HUES6 (cell line): ENCODE measurements around the gene CFAP68.

Source experiments
- H3K27ac ChIP-seq: 2 replicates; pipeline ENCODE4 v1.7.0; 2013; ENCODE audit warnings: low read depth, mild to moderate bottlenecking, low read length, inconsistent platforms
- H3K27me3 ChIP-seq: 2 replicates; pipeline ENCODE4 v1.6.1; 2013; ENCODE audit warnings: low read length; ENCODE audit not compliant: control insufficient read depth, insufficient read depth
- H3K36me3 ChIP-seq: 2 replicates; pipeline ENCODE4 v1.6.1; 2013; ENCODE audit warnings: low read length; ENCODE audit not compliant: control insufficient read depth, insufficient read depth
- H3K4me1 ChIP-seq: 2 replicates; pipeline ENCODE4 v1.6.1; 2013; ENCODE audit warnings: low read length; ENCODE audit not compliant: control insufficient read depth, insufficient read depth
- H3K4me3 ChIP-seq: 2 replicates; pipeline ENCODE4 v1.5.1; 2013; ENCODE audit warnings: low read depth, low read length
- H3K9ac ChIP-seq: one replicate; pipeline ENCODE4 v1.6.1; 2013; ENCODE audit warnings: mild to moderate bottlenecking, low read length
- H3K9me3 ChIP-seq: 2 replicates; pipeline ENCODE4 v1.6.1; 2013; ENCODE audit warnings: low read depth, low read length; ENCODE audit not compliant: control insufficient read depth, insufficient read depth

CFAP68 gene

DNA sequence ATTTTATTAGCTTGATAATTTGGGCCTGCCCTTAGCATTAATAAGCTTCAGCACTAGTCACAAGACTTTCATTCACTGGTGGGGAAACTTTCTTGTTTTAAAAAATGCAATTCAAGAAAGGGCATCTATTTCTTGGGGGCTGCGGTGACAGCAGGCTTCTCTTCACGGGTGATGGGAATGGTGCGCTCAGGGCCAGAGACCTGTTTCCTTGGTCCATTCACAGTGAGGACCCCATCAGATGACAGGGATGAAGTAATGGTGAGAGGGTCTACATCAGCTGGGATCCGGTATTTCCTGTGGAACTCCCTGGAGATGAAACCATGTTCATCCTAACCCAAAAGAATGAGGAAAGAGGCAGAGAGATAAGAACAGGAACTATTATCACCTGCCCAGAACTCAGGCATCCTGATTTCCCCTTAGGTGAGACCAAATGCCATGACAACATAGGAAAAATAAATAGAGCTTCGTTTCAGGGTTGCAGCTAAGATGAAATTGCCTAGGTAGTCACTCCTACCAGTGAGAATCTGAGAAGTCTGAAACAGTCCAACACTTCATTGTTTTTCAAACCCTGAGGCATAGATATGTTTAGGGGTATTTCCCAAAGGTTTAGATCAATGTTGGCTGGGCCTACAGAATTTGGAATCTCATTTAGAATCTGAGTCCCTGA is 29.4 kb downstream of the CFAP68 start:
- Histone ChIP-seq H3K9me3 (no peaks in the 10 kb centered on the region), H3K9ac (no peak overlapping the region), H3K36me3 (no peaks in the 10 kb centered on the region), H3K4me3 (no peak overlapping the region), H3K4me1 (peaks cover 21% of the 10 kb centered on the region), H3K27me3 (no peaks in the 10 kb centered on the region), H3K27ac (no peak overlapping the region)

DNA sequence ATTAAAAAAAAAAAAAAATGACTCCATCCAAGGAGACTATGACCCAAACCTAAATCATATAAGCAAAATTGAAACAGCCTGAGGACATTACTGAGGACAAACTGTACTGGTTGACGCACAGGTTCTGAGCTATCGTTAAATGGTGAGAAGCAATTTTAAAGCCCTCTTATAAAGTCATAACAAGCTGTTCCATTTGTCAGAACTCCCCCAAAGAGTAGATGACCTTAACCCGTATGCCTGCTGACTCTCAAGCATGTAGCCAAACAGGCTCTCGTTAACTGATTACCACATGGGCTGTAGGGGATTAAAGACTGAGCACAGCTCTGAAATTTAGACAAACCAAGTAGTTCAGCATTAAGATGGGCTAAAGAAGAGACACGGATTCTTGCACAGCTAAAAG is 30.0 kb downstream of the CFAP68 start:
- Histone ChIP-seq H3K36me3 (no peaks in the 10 kb centered on the region), H3K9me3 (no peaks in the 10 kb centered on the region), H3K27ac (no peak overlapping the region), H3K27me3 (no peaks in the 10 kb centered on the region), H3K4me3 (no peak overlapping the region), H3K4me1 (peaks cover 21% of the 10 kb centered on the region), H3K9ac (no peak overlapping the region)

DNA sequence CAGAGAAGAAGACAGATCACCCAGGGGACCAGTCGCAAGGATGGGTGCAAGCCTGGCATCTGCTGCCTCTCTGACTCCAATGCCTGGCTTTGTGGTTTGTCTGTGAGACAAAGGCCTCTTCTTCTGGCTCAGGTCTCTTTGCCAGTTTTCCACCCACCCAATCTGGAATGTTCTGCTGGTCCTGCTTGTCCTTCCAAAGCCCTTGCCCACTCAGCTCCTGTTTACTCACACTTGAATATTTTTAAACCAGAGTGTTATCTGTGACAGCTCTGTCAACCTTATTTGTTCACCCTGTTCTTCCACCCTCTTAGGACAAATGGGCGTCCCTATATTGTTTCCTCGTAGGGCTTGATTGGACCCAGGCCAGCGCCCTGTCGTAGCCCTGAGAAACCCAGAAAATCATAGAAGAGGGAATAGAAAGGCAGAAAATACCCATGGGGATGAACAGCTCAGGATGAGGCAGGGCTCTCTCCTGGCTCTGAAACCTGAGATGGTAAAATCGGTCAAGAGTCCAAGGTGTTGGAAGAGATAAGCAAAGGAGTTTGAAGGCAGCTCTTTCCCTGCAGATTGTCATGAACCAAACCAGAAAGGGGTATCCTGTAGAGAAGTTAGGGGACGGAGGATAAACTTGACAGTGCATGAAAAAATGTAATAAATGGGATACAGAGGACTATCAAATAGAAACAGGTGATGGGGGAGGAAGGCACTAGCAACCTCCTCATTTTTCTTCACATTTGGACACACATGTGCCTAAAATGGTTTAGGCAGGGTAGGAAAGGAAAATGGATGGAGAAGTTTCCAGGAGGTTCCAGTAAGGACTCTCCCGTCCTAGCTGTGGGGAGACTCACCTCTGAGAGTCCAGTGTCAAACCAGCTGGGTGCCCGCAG is 31.6 kb downstream of the CFAP68 start:
- Histone ChIP-seq H3K9ac (no peak overlapping the region), H3K9me3 (no peaks in the 10 kb centered on the region), H3K27me3 (no peaks in the 10 kb centered on the region), H3K4me3 (no peak overlapping the region), H3K4me1 (peaks cover 21% of the 10 kb centered on the region), H3K27ac (no peak overlapping the region), H3K36me3 (no peaks in the 10 kb centered on the region)

DNA sequence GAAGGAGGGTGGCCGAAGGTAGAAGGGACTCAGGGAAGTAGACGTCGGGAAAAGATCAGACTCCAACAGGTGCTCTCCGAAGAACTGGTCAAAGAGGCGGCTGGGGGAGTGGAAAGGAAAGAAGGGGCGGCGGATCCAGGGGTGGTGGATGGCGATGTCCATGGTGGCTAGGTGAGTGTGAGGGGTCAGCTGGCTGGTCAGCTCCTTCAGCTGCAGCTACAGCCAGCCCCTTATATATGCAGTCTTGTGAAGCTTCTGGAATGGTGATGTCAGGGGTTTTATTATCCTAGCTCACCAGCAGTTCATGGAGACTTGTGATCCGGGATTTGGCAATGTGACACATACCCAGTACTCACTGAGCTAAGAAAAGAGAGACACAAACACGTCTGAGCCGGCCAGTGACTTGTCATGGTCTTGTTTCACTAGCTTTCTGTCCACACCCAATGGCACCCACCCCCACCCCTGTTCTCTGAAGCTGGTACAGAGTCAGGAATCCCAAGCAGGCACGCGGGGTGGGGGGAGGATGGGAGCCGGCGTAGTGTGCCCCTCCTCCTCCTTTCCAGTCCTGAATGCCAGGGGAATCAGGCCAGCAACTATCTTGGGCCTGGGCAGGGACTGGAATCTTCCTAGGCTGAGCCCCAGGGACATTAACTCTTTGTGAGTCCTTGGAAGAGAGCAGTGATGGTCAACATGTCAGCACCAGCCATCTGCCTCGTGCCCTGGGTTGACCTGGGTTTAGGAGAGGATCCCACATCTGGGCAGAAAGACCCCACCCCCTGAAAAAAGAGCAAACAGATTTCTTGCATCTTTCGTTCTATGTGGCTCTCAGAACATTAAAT is 32.4 kb downstream of the CFAP68 start, which contains the start of gene CRYAB:
CRYAB (minus strand) TSS at position 208 of the 839 bp plus-strand sequence; CDS start at position 162, 46 bp downstream.
- H3K4me3 ChIP-seq, result no peak within 1 kb of the TSS
- no peaks in the 10 kb centered on the region for H3K9me3 ChIP-seq
- H3K36me3 ChIP-seq, result no peaks in the 10 kb centered on the region
- H3K4me1 ChIP-seq, result peaks cover 24% of the 10 kb centered on the region
- H3K27me3 ChIP-seq, result no peaks in the 10 kb centered on the region
- H3K9ac ChIP-seq, result no peak within 1 kb of the TSS
- H3K27ac ChIP-seq, result no peak within 1 kb of the TSS

DNA sequence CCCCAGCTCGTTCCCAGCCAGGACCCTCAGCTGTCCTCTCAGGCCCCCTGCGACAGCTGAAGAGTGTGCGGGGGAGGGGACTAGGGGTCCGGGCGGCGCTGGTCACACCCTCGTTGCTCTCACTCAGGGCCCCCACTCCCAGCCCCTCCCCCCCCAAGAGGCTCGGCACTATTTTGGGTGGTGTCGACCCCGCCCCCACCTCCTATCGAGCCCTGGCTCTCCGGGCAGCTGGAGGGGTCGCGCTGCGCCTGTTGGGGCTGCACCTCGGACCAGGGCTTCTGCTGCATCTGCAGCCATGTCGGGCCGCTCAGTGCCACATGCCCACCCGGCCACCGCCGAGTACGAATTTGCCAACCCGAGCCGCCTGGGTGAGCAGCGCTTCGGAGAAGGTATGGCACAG is 33.2 kb downstream of the CFAP68 start, which contains the start of gene HSPB2:
HSPB2 (plus strand) TSS at position 200 of the 400 bp plus-strand sequence; CDS start at position 296, 96 bp downstream.
- no peak within 1 kb of the TSS for H3K27ac ChIP-seq
- H3K36me3 ChIP-seq, result no peaks in the 10 kb centered on the region
- no peak within 1 kb of the TSS for H3K9ac ChIP-seq
- peaks cover 24% of the 10 kb centered on the region for H3K4me1 ChIP-seq
- H3K9me3 ChIP-seq, result no peaks in the 10 kb centered on the region
- H3K27me3 ChIP-seq, result no peaks in the 10 kb centered on the region
- no peak within 1 kb of the TSS for H3K4me3 ChIP-seq

DNA sequence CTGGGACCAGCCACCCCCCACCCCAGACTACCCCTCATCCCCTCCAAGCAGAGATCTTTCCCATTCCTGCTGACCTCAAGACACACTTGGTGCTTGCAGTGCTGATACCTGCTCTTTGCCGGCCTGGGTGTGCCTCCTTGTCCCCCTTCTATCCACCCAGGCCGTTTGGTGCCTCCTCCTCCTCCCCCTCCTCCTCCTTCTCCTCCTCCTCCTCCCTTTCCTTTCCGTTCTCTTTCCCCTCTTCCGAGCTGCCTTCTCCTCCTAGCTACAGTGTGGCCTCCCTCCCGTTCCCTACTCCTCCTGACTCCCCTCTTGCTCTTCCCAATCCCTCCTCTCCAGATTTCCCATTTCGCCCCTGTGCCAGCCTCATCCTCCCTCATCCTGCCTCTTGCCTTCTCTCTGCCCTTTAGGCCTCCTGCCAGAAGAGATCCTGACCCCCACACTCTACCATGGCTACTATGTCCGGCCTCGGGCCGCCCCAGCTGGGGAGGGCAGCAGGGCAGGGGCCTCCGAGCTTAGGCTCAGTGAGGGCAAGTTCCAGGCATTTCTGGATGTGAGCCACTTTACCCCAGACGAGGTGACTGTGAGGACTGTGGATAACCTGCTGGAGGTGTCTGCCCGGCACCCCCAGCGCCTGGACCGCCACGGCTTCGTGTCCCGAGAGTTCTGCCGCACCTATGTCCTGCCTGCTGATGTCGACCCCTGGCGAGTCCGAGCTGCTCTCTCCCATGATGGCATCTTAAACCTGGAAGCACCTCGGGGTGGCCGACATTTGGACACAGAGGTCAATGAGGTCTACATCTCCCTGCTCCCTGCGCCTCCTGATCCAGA is 33.9 kb downstream of the CFAP68 start:
- Histone ChIP-seq H3K27ac (no peak overlapping the region), H3K4me3 (no peak overlapping the region), H3K27me3 (no peaks in the 10 kb centered on the region), H3K9me3 (no peaks in the 10 kb centered on the region), H3K36me3 (no peaks in the 10 kb centered on the region), H3K9ac (no peak overlapping the region), H3K4me1 (peaks cover 24% of the 10 kb centered on the region)

DNA sequence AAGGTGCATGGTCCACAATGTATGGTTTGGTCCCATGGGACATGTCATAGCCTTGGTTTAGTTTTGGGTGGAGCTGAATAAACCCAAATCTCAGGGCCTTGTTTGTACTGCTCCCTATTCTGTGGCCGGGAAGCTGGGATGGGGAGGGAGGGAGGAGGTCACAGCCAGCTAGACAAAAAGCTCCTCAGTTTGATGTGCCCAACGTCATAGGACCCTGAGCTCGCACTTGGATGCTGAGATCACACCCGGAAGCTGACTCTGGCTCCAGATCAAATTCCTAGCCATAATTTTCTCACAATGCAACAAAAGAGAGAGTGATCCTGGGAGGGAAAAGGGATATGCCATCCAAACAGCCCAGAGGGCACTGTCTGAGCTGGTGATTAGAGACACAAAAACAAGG is 34.7 kb downstream of the CFAP68 start:
- Histone ChIP-seq H3K4me3 (no peak overlapping the region), H3K36me3 (no peaks in the 10 kb centered on the region), H3K4me1 (peaks cover 31% of the 10 kb centered on the region), H3K27ac (no peak overlapping the region), H3K9me3 (no peaks in the 10 kb centered on the region), H3K9ac (no peak overlapping the region), H3K27me3 (no peaks in the 10 kb centered on the region)

DNA sequence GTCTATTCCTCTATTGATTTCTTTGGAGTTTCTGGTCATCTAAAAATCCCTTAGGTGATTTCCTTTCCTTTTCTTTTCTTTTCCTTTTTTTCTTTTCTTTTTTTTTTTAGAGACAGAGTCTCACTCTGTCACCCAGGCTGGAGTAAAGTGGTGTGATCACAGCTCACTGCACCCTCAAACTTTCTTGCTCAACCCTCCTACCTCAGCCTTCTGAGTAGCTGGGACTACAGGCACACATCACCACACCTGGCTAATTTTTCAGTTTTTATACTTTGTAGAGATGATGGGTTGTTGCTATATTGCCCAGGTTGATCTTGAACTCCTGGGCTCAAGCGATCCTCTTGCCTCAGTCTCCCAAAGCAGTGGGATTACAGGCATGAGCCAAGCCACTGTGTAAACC is 37.4 kb downstream of the CFAP68 start:
- H3K4me3 ChIP-seq, result no peak overlapping the region
- H3K27me3 ChIP-seq, result no peaks in the 10 kb centered on the region
- H3K27ac ChIP-seq, result no peak overlapping the region
- no peaks in the 10 kb centered on the region for H3K36me3 ChIP-seq
- H3K9ac ChIP-seq, result no peak overlapping the region
- peaks cover 18% of the 10 kb centered on the region for H3K4me1 ChIP-seq
- no peaks in the 10 kb centered on the region for H3K9me3 ChIP-seq

DNA sequence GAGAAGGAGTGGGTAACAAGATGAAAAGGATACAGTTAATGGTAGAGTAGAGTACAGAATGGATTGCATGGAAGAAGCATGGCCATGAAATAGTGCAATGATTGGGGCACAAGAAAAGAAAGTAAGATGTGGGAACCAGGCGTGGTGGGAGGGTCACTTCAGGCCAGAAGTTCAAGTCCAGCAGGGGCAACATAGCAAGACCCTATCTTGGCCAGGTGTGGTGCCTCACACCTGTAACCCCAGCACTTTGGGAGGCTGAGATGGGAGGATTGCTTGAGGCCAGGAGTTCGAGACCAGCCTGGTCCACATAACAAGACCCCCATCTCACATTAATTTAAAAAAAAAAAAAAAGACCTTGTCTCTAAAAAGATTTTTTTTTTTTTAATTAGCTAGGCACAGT is 38.0 kb downstream of the CFAP68 start:
- Histone ChIP-seq H3K27ac (no peak overlapping the region), H3K27me3 (no peaks in the 10 kb centered on the region), H3K36me3 (no peaks in the 10 kb centered on the region), H3K9ac (no peak overlapping the region), H3K4me1 (peaks cover 12% of the 10 kb centered on the region), H3K4me3 (no peak overlapping the region), H3K9me3 (no peaks in the 10 kb centered on the region)

DNA sequence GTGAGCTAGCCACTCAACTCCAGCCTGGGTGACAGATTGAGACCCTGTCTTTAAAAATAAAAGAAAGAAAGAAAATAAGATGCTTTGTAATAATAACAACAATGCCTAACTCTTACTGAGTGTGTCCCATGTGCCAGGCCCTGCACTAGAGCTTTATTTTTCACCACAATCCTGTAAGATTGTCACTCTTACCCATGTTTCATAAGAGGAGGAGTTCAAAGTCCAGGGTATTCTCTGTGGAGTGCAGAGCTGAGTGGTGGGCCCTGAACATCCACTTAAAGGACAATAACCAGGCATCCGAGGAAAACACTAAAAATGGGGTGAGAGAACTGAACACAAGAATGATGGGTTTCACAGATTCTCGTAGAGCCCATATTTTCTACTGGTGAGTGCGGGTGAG is 38.4 kb downstream of the CFAP68 start:
- Histone ChIP-seq H3K9me3 (no peaks in the 10 kb centered on the region), H3K27ac (no peak overlapping the region), H3K36me3 (no peaks in the 10 kb centered on the region), H3K4me1 (peaks cover 11% of the 10 kb centered on the region), H3K4me3 (no peak overlapping the region), H3K9ac (no peak overlapping the region), H3K27me3 (no peaks in the 10 kb centered on the region)
